ENCODE data around the gene SSX4. TPM values are rescaled to one million over a fixed set of nuclear protein-coding genes. Genes with fewer than 3 reads are reported as not detected.
"Not testable (repeated sequence)": the region's sequence is repeated elsewhere in the genome, so short reads cannot be mapped to it uniquely, and the experiment has no call there.

Gene SSX4
- total and polyA plus RNA-seq, 9 donors = not detected

DNA sequence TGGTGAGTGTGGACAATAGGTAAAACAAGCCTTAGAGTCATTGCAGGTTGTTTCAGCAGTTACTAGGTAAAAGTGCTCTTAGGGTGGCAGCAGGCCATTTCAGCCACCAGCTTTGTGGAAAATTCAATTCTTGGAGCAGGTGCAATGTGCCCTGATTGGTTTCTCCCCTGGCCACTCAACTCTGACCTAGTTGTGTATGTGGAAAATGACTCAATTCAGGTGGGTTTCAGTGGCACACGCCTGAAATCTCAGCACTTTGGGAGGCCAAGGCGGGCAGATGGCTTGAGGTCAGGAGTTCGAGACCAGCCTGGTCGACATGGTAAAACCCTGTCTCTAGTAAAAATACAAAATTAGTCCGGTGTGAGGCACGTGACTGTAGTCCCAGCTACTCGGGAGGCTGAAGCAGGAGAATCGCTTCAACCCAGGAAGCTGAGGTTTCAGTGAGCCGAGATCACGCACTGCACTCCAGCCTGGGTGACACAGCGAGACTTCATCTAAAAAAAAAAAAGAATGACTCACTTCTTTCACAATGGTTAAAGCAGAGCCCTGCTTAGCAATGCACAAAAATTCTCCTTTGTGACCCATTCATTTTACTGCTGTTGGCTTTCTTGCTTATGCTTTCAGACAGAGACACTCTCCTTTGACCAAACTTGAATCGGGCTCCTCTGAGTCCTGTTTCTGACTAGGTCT, 43.8 kb downstream of the SSX4 start:
- DNase-seq; H3K27me3 ChIP-seq (ENCODE audit: control insufficient read depth, insufficient read depth, low read length); H3K27ac ChIP-seq (ENCODE audit: low read length); H3K36me3 ChIP-seq (ENCODE audit: control insufficient read depth, insufficient read depth, low read length); H3K4me1 ChIP-seq (ENCODE audit: control insufficient read depth, insufficient read depth, low read length); H3K9me3 ChIP-seq (replicated peaks; ENCODE audit: control insufficient read depth, low read depth, low read length); H3K4me3 ChIP-seq (ENCODE audit: low read length): not testable (repeated sequence)
- WGBS (ENCODE audit: insufficient coverage) = no CpG with 5 or more reads among the region's 12 CpGs

DNA sequence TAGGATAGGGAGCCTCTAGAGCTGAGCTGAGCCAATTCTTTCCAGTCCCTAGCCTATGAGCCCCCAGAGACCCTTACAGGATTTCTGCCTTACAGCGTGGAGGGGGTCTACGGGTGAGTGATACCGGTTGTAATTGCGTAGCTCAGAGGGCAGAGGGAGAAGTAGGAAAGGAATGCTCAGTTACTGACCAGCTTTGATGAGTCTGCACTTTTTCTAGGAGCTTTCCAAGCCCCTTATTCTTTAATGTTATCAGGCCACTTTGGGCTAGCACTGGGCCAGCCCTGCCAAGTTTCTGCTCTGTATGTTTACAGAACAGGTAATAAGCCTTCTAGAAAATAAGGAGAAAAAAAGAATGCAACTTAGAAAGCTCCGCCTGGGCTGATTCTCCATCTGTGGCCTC, 46.3 kb downstream of the SSX4 start:
- WGBS (ENCODE audit: insufficient coverage) = no CpG with 5 or more reads among the region's 5 CpGs
- H3K27me3 ChIP-seq (ENCODE audit: control insufficient read depth, insufficient read depth, low read length); H3K4me1 ChIP-seq (ENCODE audit: control insufficient read depth, insufficient read depth, low read length); H3K4me3 ChIP-seq (ENCODE audit: low read length); H3K36me3 ChIP-seq (ENCODE audit: control insufficient read depth, insufficient read depth, low read length); H3K27ac ChIP-seq (ENCODE audit: low read length); DNase-seq; H3K9me3 ChIP-seq (replicated peaks; ENCODE audit: control insufficient read depth, low read depth, low read length): not testable (repeated sequence)

GRCh38 chrX:48430166-48430565, 46.8 kb downstream of the SSX4 start:
- H3K27me3 ChIP-seq (ENCODE audit: control insufficient read depth, insufficient read depth, low read length); DNase-seq; H3K36me3 ChIP-seq (ENCODE audit: control insufficient read depth, insufficient read depth, low read length); H3K9me3 ChIP-seq (replicated peaks; ENCODE audit: control insufficient read depth, low read depth, low read length); H3K27ac ChIP-seq (ENCODE audit: low read length); H3K4me1 ChIP-seq (ENCODE audit: control insufficient read depth, insufficient read depth, low read length); H3K4me3 ChIP-seq (ENCODE audit: low read length): not testable (repeated sequence)
- no CpG with 5 or more reads among the region's 4 CpGs for WGBS (ENCODE audit: insufficient coverage)

DNA sequence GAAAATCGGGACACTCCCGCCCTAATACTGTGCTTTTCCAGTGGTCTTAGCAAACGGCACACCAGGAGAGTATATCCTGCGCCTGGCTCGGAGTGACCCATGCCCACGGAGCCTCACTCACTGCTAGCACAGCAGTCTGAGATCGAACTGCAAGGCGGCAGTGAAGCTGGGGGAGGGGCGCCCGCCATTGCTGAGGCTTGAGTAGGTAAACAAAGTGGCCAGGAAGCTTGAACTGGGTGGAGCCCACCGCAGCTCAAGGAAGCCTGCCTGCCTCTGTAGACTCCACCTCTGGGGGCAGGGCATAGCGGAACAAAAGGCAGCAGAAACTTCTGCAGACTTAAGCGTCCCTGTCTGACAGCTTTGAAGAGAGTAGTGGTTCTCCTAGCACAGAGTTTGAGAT, 50.4 kb downstream of the SSX4 start:
- WGBS (ENCODE audit: insufficient coverage) = 86% methylated on average over 12 of the region's 13 CpGs

More for the DNA sequence above, 50.4 kb downstream of the SSX4 start:
- DNase-seq; H3K9me3 ChIP-seq (replicated peaks; ENCODE audit: control insufficient read depth, low read depth, low read length); H3K36me3 ChIP-seq (ENCODE audit: control insufficient read depth, insufficient read depth, low read length); H3K27me3 ChIP-seq (ENCODE audit: control insufficient read depth, insufficient read depth, low read length); H3K4me1 ChIP-seq (ENCODE audit: control insufficient read depth, insufficient read depth, low read length); H3K27ac ChIP-seq (ENCODE audit: low read length); H3K4me3 ChIP-seq (ENCODE audit: low read length): not testable (repeated sequence)

Other genes starting within 250 kb of the SSX4 start
- gene SSX5, start 186.7 kb upstream of the SSX4 start, total RNA-seq = not detected
- not detected for gene SSX5, start 186.7 kb upstream of the SSX4 start, polyA plus RNA-seq (ENCODE audit: insufficient read depth in 1 of 8, insufficient read length in 8 of 8, low replicate concordance in 1 of 8)
- gene SSX1, start 128.1 kb upstream of the SSX4 start, total RNA-seq = not detected
- under 1 TPM in 1 of 8 donors, not detected in 7; 0.10 TPM for gene SSX1, start 128.1 kb upstream of the SSX4 start, polyA plus RNA-seq (ENCODE audit: insufficient read depth in 1 of 8, insufficient read length in 8 of 8, low replicate concordance in 1 of 8)
- not detected for gene SSX3, start 26.8 kb upstream of the SSX4 start, total RNA-seq
- gene SSX3, start 26.8 kb upstream of the SSX4 start, polyA plus RNA-seq (ENCODE audit: insufficient read depth in 1 of 8, insufficient read length in 8 of 8, low replicate concordance in 1 of 8) = not detected
- gene SSX4B, start 28.4 kb downstream of the SSX4 start, total RNA-seq = not detected
- gene SSX4B, start 28.4 kb downstream of the SSX4 start, polyA plus RNA-seq (ENCODE audit: insufficient read depth in 1 of 8, insufficient read length in 8 of 8, low replicate concordance in 1 of 8) = not detected
- 4.2 TPM for gene SLC38A5, start 86.7 kb downstream of the SSX4 start, total RNA-seq
- gene SLC38A5, start 86.7 kb downstream of the SSX4 start, polyA plus RNA-seq (ENCODE audit: insufficient read depth in 1 of 8, insufficient read length in 8 of 8, low replicate concordance in 1 of 8) = 10 to 100 TPM in 1 of 8 donors, 1 to 10 TPM in 7; 5.9 to 12.2 (median 8.4) TPM
- gene FTSJ1, start 92.7 kb downstream of the SSX4 start, total RNA-seq = 28.2 TPM
- gene FTSJ1, start 92.7 kb downstream of the SSX4 start, polyA plus RNA-seq (ENCODE audit: insufficient read depth in 1 of 8, insufficient read length in 8 of 8, low replicate concordance in 1 of 8) = 10 to 100 TPM; 24.0 to 34.3 (median 26.0) TPM
- 2.6 TPM for gene PORCN, start 125.5 kb downstream of the SSX4 start, total RNA-seq
- 1 to 10 TPM; 3.3 to 4.7 (median 3.7) TPM for gene PORCN, start 125.5 kb downstream of the SSX4 start, polyA plus RNA-seq (ENCODE audit: insufficient read depth in 1 of 8, insufficient read length in 8 of 8, low replicate concordance in 1 of 8)
- gene EBP, start 138.3 kb downstream of the SSX4 start, total RNA-seq = 23.3 TPM
- gene EBP, start 138.3 kb downstream of the SSX4 start, polyA plus RNA-seq (ENCODE audit: insufficient read depth in 1 of 8, insufficient read length in 8 of 8, low replicate concordance in 1 of 8) = 10 to 100 TPM; 16.6 to 25.0 (median 19.6) TPM
- 3.9 TPM for gene TBC1D25, start 156.2 kb downstream of the SSX4 start, total RNA-seq
- gene TBC1D25, start 156.2 kb downstream of the SSX4 start, polyA plus RNA-seq (ENCODE audit: insufficient read depth in 1 of 8, insufficient read length in 8 of 8, low replicate concordance in 1 of 8) = 10 to 100 TPM in 2 of 8 donors, 1 to 10 TPM in 6; 6.9 to 10.8 (median 9.1) TPM
- 232 TPM for gene RBM3, start 190.9 kb downstream of the SSX4 start, total RNA-seq
- 100 to 1,000 TPM; 338 to 414 (median 371) TPM for gene RBM3, start 190.9 kb downstream of the SSX4 start, polyA plus RNA-seq (ENCODE audit: insufficient read depth in 1 of 8, insufficient read length in 8 of 8, low replicate concordance in 1 of 8)
- 99.1 TPM for gene WDR13, start 214.0 kb downstream of the SSX4 start, total RNA-seq
- gene WDR13, start 214.0 kb downstream of the SSX4 start, polyA plus RNA-seq (ENCODE audit: insufficient read depth in 1 of 8, insufficient read length in 8 of 8, low replicate concordance in 1 of 8) = 100 to 1,000 TPM in 4 of 8 donors, 10 to 100 TPM in 4; 85.8 to 128 (median 101) TPM

Data from muscle of leg (tissue), 11 donors.